NT2/D1 (cell line): ENCODE data around the gene BANP.
"Not testable (repeated sequence)": the region's sequence is repeated elsewhere in the genome, so short reads cannot be mapped to it uniquely, and the experiment has no call there.

ENCODE experiments used
- DNase-seq: peaks from one replicate; pipeline ENCODE4 v3.0.0-alpha.2; 2011; ENCODE audit warnings: low read depth, low spot score
- H3K27me3 ChIP-seq: 2 replicates; pipeline ENCODE4 v1.6.0; 2011; ENCODE audit warnings: mild to moderate bottlenecking; ENCODE audit not compliant: insufficient read length, insufficient read depth
- H3K36me3 ChIP-seq: 2 replicates; pipeline ENCODE4 v1.6.1; 2011; ENCODE audit warnings: mild to moderate bottlenecking, low read length, mixed read lengths; ENCODE audit not compliant: insufficient read depth, insufficient read length
- H3K4me1 ChIP-seq: 2 replicates; pipeline ENCODE4 v1.5.1; 2011; ENCODE audit not compliant: insufficient read depth, insufficient read length
- H3K4me3 ChIP-seq: 2 replicates; pipeline ENCODE4 v1.5.1; 2011; ENCODE audit warnings: low read depth; ENCODE audit not compliant: insufficient read length
- H3K9ac ChIP-seq: 2 replicates; pipeline ENCODE4 v1.6.0; 2011; ENCODE audit warnings: low read depth; ENCODE audit not compliant: insufficient read length
- H3K9me3 ChIP-seq: 2 replicates; pipeline ENCODE4 v1.5.1; 2011; ENCODE audit warnings: mild to moderate bottlenecking, low read length; ENCODE audit not compliant: insufficient read depth
- SUZ12 ChIP-seq: IDR thresholded peaks from 2 replicates; pipeline ENCODE4 v1.6.1; 2011; ENCODE audit not compliant: insufficient read length, insufficient read depth; ENCODE audit errors: extremely low read depth
- YY1 ChIP-seq: IDR thresholded peaks from 2 replicates; pipeline ENCODE4 v1.6.1; 2011; ENCODE audit not compliant: insufficient read length, insufficient read depth
- ZNF274 ChIP-seq: IDR thresholded peaks from 2 replicates; pipeline ENCODE4 v1.6.1; 2011; ENCODE audit warnings: mild to moderate bottlenecking, low read depth, low read length

Gene BANP

GRCh38 chr16:87990254-87990653 is 39.0 kb downstream of the BANP start:
- H3K9ac ChIP-seq, H3K9me3 ChIP-seq, H3K27me3 ChIP-seq, H3K4me3 ChIP-seq, DNase-seq, H3K4me1 ChIP-seq: not testable (repeated sequence)
- peaks cover 22% of the 10 kb centered on the region for H3K36me3 ChIP-seq

GRCh38 chr16:87992142-87992541 is 40.9 kb downstream of the BANP start:
- H3K9ac ChIP-seq: not testable (repeated sequence)

GRCh38 chr16:87993901-87994300 is 42.7 kb downstream of the BANP start:
- H3K27me3 ChIP-seq: no peaks in the 10 kb centered on the region
- TF ChIP-seq ZNF274 (no peak), YY1 (no peak), SUZ12 (no peak)
- DNase-seq: no peak
- no peaks in the 10 kb centered on the region for H3K9me3 ChIP-seq
- H3K36me3 ChIP-seq: peaks cover 26% of the 10 kb centered on the region
- no peak overlapping the region for H3K4me3 ChIP-seq
- no peaks in the 10 kb centered on the region for H3K4me1 ChIP-seq
- H3K9ac ChIP-seq: no peak overlapping the region

More at GRCh38 chr16:87992142-87992541, 40.9 kb downstream of the BANP start:
- not testable (repeated sequence) for H3K27me3 ChIP-seq, H3K4me3 ChIP-seq, H3K4me1 ChIP-seq, DNase-seq, H3K9me3 ChIP-seq
- H3K36me3 ChIP-seq: peaks cover 20% of the 10 kb centered on the region

- DNase-seq: no peak
- no peak overlapping the region for H3K9ac ChIP-seq
- H3K4me1 ChIP-seq: no peaks in the 10 kb centered on the region
- H3K27me3 ChIP-seq: no peaks in the 10 kb centered on the region
- TF ChIP-seq SUZ12 (no peak), YY1 (no peak), ZNF274 (no peak)
- no peak overlapping the region for H3K4me3 ChIP-seq
- no peaks in the 10 kb centered on the region for H3K9me3 ChIP-seq
- H3K36me3 ChIP-seq: peaks cover 24% of the 10 kb centered on the region
Measured at GRCh38 chr16:87995644-87996043, 44.4 kb downstream of the BANP start.

- TF ChIP-seq SUZ12 (no peak), ZNF274 (no peak), YY1 (no peak)
- DNase-seq: no peak
- H3K36me3 ChIP-seq: peaks cover 33% of the 10 kb centered on the region
Measured at GRCh38 chr16:87996962-87997880, 46.0 kb downstream of the BANP start.

GRCh38 chr16:87998184-87998793 is 47.1 kb downstream of the BANP start:
- H3K9me3 ChIP-seq, H3K27me3 ChIP-seq, H3K4me3 ChIP-seq, H3K4me1 ChIP-seq, H3K9ac ChIP-seq, DNase-seq: not testable (repeated sequence)
- peaks cover 40% of the 10 kb centered on the region for H3K36me3 ChIP-seq

More at GRCh38 chr16:87996962-87997880, 46.0 kb downstream of the BANP start:
- H3K9me3 ChIP-seq: no peaks in the 10 kb centered on the region
- no peak overlapping the region for H3K9ac ChIP-seq
- no peaks in the 10 kb centered on the region for H3K27me3 ChIP-seq
- no peak overlapping the region for H3K4me3 ChIP-seq
- no peaks in the 10 kb centered on the region for H3K4me1 ChIP-seq

- H3K36me3 ChIP-seq: peaks cover 47% of the 10 kb centered on the region
- not testable (repeated sequence) for DNase-seq, H3K27me3 ChIP-seq, H3K9ac ChIP-seq, H3K9me3 ChIP-seq, H3K4me1 ChIP-seq, H3K4me3 ChIP-seq
Measured at GRCh38 chr16:87998992-87999391, 47.8 kb downstream of the BANP start.

- H3K27me3 ChIP-seq: no peaks in the 10 kb centered on the region
- no peaks in the 10 kb centered on the region for H3K4me1 ChIP-seq
- H3K9ac ChIP-seq: no peak overlapping the region
- H3K36me3 ChIP-seq: peaks cover 61% of the 10 kb centered on the region
- no peak for DNase-seq
- H3K4me3 ChIP-seq: no peak overlapping the region
- TF ChIP-seq SUZ12 (no peak), ZNF274 (no peak), YY1 (no peak)
- H3K9me3 ChIP-seq: peaks cover 3% of the 10 kb centered on the region; the same call in 1 of the 2 replicates
Measured at GRCh38 chr16:88002211-88002610, 51.0 kb downstream of the BANP start.
